Ramos (cell line): ENCODE measurements around the gene MR1.
"Not testable (repeated sequence)": the region's sequence is repeated elsewhere in the genome, so short reads cannot be mapped to it uniquely, and the experiment has no call there.

ENCODE experiments used
- in situ Hi-C: fragments of 300-500 bp; cut with MboI; formaldehyde crosslinking; loops from one replicate; pipeline ENCODE4 v1.14.3; 2022; ENCODE audit warnings: low sequenced_read_pairs; ENCODE audit not compliant: unreplicated experiment

MR1 gene

DNA sequence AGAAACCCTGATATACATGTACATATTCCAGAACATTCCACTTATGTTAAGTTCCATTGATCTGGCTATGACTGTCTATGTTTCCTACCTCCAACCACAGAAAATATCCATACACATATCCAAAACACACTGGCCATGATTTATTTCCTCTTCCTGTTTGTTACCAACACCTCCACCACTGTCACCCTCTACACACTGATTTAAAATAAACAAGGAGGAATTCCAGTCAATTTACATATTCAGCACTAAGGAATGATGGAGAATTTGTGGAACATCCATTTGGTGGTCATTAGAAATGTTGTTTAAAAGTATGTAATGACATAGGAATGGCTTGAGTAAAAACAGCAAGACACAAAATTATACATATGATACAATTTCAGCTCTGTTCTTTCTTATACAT, 5.6 kb upstream of the MR1 start:
- in situ Hi-C loops = no loop called here

DNA sequence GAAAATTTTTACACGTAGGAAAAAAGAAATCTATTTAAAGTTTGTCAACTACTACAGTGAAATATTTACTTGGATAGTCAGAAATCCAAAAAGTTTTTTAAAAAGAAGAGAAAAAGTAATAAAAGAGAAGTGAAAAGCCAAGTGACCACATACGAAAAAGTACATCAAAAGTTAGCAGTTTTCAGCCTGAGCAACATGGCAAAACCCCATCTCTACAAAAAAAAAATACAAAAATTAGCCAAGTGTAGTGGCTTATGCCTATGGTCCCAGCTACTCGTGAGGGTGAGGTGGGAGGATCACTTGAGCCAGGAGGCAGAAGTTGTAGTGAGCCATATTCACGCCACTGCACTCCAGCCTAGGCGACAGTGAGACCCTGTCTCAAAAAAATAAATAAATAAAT, 5.2 kb upstream of the MR1 start:
- in situ Hi-C loops = no loop called here

DNA sequence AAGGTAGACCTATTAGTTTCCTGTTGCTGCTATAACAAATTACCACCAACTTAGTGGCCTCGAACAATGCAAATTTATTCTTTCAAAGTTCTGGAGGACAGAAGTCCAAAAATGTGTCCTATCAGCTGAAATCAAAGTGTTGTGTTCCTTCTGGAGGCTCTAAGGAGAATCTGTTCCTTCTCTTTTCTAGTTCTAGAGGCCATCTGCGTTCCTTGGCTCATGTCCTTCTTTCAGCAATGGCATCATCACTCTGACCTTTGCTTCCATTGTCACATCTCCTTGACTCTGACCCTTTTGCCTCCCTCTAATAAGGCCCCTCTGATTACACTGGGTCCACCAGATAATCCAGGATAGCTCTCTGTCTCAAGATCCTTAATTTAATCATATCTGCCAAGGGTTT, 1.2 kb upstream of the MR1 start:
- in situ Hi-C loops = no loop called here

DNA sequence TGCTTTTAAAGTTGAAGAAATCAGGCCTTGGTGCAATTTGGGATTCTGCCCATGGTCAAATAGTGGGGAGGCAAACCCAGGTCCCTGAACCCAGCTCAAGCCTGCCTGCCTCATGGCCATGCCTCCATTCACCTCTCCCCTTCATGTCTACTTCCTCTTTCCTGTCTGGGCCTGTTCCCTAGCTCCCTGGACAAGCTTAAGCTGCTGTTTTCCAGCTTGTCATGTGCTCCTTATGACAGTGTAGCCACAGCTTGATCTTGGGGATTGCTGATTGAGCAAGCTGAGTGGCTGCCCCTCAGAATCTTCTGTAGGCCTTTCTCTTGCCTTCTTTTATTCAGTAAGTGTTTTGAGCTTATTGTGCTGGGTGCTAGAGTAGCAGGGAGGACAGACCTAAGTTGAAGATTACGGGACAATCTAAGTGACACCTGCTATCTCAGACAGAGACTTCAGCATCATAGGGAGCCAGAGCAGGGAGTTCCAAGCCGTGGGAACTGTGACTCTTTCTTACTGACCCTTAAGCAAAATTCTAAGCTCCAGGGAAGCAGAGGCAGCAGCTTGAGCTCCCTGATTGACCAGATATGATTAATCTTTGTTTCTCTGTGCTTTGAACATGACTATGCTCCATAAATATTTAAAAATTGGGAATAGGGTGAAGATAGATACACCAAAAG, 520 bp upstream of the MR1 start:
- in situ Hi-C loops = no loop called here

DNA sequence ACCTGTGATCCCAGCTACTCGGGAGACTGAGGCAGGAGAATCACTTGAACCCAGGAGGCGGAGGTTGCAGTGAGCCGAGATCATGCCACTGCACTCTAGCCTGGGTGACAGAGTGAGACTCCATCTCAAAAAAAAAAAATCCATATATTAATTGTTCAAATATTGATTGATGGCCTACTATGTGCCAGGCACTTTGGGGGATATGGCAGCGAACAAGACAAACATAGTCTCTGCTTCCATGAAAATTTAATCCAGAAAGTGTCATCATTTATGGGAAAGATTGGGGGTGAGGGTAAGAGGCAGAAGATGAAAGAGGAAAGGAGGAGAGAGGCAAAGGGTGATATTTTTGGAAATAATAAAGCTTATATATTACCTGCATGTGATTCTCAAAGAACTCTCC, 1.4 kb downstream of the MR1 start:
- in situ Hi-C loops = loop anchor here (5.0 kb wide), 1 partner anchor 107 kb away; no protein-coding TSS in a partner anchor

DNA sequence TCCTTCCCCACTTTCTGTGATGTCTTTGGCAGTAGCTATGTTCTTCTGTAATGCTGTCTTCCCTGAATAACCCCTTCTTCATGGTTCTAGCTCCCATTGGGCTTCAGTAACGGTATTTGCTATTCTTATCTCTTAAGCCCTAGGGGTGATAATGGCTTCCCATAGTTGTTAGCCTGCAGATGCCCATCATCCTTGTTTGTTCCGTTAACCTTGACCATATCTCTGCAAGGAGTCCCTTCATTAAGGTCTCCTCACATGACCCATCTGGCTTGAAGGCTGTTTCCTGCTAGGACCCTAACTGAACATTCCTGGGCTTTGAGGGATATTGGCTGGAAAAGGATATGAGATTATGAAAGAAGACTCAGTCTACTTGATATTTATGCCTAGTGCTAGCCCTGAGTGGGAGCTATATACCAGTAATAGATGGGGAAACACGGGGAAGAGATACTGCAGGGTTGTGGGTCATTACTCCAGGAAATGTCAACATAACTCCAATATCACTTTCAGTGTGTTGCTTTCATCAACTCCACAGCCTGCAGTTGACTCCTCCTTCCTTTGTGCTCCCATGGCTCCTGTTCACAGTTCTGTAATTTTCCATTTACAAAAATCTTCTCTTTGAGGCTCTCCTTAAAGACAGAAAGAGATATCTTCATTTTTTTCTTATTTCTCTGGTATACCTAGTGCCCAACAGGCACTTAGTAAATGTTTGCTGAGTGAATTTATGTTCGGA, 2.5 kb downstream of the MR1 start:
- in situ Hi-C loops = loop anchor here (5.0 kb wide), 1 partner anchor 106 kb away; no protein-coding TSS in a partner anchor

DNA sequence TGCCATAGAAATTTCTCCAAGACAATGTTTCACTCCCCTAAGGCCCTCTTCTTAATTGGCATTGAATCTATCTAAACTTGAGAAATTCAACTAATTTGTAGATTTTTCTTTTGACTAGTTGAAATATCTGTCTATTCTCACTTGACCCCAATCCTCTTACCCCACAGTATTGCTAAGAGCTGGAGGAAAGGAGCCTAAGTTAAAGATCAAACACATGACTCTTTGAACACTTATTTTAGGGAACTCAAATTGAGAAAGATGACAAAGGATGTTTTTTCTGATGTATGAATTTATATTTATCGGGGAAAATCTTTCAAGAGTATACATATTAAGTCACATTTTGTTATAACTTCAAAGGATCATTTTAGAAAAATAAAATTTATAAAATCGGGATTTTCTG, 3.6 kb downstream of the MR1 start:
- in situ Hi-C loops = loop anchor here (5.0 kb wide), 1 partner anchor 105 kb away; no protein-coding TSS in a partner anchor

DNA sequence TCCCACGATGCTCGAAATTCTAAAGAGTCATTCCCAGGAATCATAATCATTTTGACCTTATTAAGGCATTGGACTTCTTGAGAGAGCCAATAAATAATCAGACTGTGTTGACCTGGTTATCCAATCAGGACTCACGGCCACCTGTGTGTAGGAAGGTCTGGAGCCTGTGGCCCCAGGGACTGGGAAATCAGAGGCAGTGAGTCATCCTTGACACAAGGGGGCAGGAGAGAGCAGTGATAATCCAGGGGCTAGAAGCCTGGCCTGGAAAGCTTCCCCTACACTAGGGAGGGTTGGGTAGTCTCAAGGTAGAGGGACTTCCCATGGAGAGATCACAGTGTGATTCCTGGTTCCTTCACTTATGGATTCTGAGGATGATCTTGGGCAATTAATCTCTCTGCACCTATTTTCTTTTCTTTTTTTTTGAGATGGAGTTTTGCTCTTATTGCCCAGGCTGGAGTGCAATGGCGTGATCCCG, 4.7 kb downstream of the MR1 start:
- in situ Hi-C loops = loop anchor here (5.0 kb wide), 1 partner anchor 104 kb away; no protein-coding TSS in a partner anchor

DNA sequence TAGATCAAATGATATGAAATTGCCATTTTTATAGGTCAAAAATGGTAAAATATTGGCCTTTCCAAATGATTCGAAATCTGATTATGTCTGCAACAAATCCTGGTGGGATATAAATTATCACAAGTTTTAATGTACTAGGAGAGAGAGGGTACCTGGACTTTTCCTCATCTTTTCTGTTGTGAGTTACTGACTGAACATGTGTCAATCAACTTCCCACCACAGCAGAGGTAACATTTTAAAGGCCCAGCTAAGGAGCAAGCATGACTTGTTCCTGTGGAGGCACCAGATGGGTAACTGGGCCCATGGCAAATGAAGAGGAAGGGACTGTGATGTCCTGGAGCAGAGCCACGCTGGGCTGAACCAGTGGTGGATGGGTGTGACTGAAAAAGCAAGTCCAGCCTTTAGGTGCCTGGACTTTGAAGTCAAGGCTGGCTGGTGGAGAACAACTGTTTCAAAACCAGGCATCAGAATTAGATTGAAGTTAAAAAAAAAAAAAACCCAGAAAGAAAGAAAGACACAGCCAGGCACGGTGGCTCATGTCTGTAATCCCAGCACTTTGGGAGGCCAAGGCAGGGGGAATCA, 6.6 kb downstream of the MR1 start:
- in situ Hi-C loops = no loop called here

DNA sequence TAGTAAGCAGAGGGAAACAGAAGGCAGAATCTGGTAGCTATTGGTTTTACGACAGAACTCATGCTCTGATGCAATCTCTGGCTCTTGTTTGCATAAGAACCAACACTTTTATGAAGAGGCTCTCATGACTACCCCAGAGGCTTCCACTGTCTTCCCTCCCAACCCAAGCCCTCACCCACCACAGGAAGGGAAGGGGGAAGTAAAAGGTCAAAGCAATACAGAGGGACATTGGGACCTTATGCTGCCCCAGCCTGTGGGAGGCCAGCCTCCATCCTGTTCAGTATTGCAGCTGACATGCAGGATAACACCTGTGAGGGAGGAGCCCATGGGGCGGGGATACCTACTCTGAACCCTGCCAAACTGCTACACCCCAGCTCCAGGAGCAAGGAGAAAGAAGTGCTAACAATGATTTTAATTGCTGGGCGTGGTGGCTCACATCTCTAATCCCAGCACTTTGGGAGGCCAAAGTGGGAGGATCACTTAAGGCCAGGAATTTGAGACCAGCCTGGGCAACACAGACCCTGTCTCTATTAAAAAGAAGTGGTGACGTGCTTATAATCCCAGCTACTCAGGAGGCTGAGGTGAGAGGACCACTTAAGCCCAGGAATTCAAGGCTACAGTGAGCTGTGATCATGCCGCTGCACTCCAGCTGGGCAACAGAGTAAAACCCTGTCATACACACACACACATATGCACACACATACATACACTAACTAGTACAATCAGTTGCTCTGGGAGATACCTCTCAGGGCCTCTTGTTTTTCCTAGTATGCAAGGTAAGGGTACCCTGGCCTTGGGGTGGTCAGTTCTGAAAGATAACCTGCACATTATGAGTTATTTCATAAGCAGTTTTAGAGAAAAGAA, 9.5 kb downstream of the MR1 start:
- in situ Hi-C loops = no loop called here

DNA sequence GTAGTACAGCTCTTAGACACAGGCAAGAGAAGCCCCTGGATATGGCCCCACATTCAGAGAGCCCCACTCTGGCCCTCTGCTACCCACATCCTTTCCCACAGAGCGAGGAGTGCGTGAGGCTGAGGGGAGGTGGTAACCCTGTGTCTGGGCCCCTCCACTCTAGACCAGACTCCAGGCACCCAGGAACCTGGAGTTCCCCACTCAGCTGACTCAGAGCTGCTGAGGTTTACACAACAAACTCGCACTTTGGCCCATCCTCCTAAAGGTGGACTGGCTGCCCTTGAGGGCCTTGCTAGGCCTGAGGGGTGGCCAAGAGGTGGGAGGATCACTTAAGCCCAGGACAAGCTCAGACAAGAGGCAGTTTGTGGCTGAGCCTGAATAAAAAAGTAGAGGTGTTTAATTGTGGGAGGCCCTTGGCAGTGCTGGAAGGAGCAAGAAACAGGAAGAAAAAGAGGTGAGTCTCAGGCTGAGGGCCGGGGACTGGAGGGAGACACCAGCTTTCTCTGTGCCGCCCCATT, 10.7 kb downstream of the MR1 start:
- in situ Hi-C loops = no loop called here

DNA sequence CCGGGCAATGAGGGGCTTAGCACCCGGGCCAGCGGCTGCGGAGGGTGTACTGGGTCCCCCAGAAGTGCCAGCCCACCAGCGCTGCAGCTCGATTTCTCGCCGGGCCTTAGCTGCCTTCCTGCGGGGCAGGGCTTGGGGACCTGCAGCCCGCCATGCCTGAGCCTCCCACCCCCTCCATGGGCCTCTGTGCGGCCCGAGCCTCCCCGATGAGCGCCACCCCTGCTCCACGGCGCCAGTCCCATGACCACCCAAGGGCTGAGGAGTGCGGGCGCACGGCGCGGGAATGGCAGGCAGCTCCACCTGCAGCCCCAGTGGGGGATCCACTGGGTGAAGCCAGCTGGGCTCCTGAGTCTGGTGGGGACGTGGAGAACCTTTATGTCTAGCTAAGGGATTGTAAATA, 12.2 kb downstream of the MR1 start:
- in situ Hi-C loops = not testable (repeated sequence)

DNA sequence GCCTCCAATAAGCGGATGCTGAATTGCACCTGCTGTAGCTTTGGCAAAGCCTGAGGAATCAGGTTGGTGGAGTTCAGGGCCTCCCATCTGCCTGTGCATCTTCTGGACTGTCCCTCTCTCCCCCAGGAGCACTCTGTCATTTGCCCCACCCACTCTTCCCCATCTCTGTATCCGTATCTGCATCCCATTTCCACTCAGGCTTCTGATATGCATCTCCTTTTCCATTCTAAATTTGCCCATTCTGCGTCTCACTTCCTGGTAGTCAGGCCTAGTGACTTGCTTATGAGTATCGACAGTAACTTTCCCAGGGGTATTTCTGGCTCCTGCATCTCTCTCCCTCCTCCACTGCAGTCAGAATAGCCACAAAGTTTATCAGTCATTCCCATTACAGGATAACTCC, 15.6 kb downstream of the MR1 start:
- in situ Hi-C loops = no loop called here

DNA sequence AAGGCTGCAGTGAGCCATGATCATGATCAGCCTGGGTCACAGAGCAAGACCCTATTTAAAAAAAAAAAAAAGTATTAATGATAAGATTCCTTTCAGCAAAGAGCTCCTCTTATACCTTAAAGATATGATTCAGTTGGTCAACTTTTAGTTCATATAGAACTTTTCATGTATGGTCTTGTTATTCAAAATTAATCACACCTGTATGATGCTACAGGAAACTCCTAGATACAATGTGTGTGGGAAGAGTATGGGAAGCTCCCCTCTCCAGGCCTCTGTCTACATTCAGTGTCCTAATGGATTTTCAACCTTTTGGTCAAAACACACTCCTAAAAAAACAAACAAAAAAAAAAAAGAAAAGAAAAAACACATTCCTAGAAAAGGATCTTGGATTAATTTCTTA, 17.1 kb downstream of the MR1 start:
- in situ Hi-C loops = no loop called here

DNA sequence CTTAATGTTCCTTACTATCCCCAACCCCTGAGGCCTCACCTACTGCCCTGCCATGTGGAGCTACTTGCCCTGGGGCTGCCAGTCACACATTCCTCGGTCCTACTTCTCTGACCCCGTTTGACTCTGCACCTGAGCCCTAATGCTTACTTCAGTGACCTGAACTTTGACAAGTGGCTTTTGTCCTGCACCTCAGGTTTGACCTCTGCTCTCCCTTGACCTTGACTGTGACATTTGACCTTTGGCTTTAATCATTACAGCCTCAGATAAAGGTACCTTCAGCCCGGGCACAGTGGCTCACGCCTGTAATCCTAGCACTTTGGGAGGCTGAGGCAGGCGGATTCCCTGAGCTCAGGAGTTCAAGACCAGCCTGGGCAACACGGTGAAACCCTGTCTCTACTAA, 22.8 kb downstream of the MR1 start:
- in situ Hi-C loops = no loop called here

DNA sequence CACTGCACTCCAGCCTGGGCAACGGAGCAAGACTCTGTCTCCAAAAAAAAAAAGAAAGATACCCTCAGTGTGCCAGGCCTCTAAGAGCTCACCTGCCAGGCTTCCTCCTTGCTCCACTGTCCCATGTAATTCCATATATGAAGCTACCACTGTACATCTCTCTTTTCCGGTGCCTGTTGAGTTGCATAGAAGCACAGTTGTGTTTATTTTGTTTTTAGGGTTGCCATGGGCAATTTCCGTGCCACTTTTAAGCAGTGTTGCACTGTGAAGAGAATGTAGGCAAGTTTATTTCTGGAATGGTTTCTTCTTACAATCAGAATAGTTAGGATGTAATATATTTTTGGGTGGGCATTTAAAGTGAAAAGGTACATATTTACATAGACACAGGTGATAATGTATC, 23.3 kb downstream of the MR1 start:
- in situ Hi-C loops = no loop called here

DNA sequence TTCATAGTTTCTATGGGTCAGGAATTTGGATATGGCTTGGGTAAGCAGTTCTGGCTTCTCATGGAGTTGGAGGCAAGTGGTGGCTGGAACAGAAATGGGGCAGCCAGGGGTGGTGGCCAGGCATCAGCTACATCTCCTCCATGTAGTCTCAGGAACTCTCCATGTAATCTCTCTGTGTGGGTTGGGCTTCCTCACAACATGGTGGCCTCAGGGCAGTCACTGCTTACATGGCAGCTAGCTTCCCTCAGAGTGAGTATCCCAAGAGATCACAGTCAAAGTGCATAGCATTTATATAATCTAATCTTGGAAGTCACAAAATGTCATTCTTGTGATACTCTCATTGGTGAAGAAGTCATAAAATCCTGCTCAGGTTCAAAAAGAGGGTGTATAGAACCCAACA, 25.7 kb downstream of the MR1 start:
- in situ Hi-C loops = no loop called here

DNA sequence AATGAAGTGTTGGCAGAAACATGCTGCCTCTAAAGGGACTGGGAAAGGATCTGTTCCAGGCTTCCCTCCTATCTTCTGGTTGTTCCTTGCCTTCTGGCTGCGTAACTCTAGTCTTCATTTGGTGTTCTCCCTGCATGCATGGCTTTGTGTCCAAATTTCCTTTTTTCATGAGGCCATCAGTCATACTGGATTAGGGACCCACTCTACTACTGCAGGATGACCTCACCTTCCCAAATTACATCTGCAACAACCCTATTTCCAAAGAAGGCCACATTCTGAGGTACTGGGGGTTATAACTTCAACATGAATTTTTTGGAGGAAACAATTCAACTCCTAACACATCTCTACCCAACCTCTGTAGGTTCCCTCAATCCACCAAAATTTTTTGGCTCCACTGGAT, 26.3 kb downstream of the MR1 start:
- in situ Hi-C loops = no loop called here

DNA sequence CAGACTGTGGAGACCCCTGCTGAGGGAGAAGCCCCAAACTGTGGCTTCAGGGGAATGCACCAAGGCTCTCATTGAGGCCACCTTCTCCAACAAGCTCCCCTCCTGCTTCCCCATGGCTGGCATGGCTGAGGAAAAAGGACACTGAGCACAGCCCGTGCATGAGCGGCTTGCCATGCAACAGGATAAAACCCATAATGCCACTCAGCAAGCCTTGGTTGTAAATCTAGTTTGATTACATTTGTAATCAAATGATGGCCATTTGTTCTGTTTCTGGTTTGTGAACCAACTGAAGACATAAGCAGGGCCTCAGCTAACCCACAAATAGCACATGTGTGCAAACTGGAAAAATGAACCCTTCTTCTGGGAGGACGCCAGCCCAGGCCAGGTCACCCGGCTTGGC, 27.2 kb downstream of the MR1 start:
- in situ Hi-C loops = not testable (repeated sequence)

DNA sequence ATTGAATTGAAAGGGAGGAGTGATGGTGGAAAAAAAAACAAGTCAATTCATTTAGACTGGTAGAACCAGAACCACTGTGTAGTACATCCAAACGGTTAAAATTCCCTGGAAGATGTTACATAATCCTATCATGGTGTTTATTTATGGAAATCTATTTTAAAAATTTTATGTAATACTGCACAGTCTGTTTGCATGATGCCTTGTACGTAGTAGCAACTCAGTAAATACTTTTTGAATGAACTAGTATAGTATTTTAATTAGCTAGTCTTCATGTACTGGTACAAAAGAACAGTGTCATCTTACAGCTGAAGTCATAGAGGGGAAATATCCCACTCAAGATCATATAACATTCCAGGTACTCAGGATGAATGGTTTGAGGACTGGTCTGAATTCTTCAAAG, 27.7 kb downstream of the MR1 start:
- in situ Hi-C loops = no loop called here
